HG03571 (cell line): ENCODE data around the gene NUP210L.
"Not testable (repeated sequence)": the region's sequence is repeated elsewhere in the genome, so short reads cannot be mapped to it uniquely, and the experiment has no call there.

Experiments used
- ATAC-seq: cut with Tn5 transposase; IDR thresholded peaks from one replicate; pipeline ENCODE4 v1.9.1; 2021; ENCODE audit not compliant: unreplicated experiment

NUP210L gene

DNA sequence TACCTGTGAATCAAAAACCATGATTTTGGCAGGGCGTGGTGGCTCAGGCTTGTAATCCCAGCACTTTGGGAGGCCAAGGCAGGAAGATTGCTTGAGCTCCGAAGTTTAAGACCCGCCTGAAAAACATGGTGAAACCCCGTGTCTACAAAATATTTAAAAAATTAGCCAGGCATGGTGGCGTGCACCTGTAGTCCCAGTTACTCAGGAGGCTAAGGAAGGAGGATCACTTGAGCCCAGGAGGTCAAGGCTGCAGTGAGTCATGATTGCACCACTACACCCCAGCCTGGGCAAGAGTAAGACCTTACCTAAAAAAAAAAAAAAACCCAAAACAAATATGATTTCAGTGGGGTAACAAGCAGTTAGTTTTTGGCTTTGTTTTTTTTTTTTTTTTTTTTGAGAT, 54.7 kb downstream of the NUP210L start:
- ATAC-seq = not testable (repeated sequence)

DNA sequence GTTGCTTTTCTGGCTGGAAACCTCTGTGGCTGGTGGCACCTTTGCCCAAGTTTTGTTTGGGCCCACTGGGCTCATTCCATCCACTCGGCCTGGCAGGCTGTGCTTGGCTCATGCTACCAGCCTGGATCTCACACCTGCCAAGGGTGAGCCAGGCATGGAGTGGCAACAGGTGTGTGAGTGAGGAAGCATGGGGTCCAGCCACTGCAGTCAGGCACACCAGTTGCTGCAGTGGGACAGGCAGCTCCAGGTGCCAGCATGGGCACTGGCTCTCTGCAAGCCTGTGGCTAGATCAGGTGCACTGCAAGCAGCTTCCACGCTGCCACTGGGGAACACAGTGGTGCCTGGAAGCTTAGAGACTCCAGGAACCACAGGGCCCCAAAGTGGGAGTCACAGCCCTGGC, 57.0 kb downstream of the NUP210L start:
- ATAC-seq = no peak

DNA sequence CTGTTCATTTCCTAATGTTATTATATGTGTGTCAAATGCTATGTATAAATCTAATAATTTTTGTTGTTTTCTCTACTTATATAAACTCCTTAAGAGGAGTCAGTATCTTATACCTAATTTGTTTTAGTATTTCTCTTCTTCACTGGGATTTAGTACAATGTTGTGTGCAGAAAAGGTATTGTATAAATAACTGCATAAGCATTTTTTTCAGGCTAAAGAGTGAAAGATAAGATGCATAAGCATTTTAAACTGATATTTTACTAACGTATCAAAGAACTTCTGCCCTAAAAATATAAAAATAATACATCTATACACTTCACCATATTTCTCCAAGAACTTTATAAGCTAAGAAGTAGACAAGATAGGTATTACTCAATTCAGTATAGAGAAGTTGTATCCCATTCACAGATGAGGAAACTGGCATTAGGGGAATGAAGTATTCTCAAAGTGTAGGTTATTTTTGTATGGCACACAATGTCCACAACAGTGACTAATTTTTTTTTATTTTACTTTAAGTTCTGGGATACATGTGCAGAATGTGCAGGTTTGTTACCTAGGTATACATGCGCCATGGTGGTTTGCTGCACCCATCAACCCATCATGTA, 59.3 kb downstream of the NUP210L start:
- no peak for ATAC-seq

DNA sequence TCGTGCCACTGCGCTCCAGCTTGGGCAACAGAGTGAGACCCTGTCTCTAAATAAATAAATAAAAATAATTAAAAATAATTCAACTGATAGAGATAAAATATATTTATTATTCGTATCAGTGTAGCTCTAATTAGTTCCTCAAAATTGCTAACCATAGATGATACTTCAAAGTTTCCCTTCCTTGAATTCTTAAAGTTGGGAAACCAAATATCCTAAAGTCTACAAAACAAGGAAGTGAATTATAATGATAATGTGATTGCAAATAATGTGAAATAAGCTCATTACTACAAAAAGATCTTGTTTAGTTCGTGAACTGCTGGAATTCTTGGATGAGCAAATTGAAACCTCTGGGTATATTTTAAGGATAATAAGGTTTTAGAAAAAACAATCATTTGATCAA, 60.5 kb downstream of the NUP210L start:
- no peak for ATAC-seq

DNA sequence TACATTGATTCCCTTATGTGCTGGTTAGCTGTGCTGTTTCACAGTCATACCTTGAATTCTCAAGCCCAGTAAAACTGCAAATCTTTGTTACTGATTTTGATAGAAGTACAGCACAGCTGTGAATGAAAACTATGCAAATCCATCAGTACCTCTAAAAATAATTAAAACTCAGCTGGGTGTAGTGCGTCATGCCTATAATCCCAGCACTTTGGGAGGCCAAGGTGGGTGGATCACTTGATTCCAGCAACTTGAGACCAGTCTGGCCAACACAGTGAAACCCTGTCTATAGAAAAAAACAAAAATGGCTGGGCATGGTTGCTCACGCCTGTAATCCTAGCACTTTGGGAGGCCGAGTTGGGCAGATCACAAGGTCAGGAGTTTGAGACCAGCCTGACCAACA, 61.2 kb downstream of the NUP210L start:
- ATAC-seq = no peak

DNA sequence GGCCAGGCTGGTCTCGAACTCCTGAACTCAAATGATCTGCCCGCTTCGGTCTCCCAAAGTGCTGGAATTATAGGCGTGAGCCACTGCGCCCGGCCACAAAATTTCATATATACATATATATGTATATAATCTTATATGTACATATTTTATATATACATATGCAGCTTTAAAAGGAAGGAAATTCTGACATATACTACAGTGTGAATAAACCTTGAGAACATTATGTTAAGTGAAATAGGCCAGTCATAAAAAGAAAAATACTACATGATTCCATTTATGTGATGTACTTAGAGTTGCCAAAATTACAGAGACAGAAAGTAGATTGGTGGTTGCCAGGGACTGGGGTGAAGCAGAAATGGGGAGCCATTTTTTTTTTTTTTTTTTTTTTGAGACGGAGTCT, 63.2 kb downstream of the NUP210L start:
- ATAC-seq = no peak

DNA sequence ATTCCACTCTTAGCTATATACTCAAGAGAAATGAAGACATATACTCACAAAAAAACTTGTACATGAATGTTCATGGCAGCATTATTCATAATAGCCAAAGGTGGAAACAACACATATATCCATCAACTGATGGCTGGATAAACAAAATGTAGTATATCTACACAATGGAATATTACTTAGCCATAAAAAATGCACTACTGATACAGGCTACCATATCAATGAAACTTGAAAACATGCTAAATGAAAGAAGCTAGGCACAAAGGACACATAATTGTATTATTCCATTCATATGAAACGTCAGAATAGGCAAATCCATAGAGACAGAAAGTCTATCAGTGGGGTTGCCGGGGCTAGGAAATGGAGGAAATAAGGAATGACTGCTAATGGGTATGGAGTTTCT, 67.3 kb downstream of the NUP210L start:
- no peak for ATAC-seq

DNA sequence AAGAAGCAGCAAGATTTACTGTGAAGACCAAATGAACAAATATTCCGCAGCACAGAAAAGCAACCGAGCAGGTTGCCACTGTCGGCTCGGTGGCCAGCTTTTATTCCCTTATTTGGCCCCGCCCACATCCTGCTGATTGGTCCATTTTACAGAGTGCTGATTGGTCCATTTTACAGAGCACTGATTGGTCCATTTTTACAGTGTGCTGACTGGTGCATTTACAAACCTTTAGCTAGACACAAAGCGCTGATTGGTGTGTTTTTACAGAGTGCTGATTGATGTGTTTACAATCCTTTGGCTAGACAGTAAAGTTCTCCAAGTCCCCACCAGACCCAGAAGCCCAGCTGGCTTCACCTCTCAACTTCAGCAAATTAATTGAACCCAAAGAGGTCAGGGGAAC, 71.8 kb downstream of the NUP210L start:
- not testable (repeated sequence) for ATAC-seq

DNA sequence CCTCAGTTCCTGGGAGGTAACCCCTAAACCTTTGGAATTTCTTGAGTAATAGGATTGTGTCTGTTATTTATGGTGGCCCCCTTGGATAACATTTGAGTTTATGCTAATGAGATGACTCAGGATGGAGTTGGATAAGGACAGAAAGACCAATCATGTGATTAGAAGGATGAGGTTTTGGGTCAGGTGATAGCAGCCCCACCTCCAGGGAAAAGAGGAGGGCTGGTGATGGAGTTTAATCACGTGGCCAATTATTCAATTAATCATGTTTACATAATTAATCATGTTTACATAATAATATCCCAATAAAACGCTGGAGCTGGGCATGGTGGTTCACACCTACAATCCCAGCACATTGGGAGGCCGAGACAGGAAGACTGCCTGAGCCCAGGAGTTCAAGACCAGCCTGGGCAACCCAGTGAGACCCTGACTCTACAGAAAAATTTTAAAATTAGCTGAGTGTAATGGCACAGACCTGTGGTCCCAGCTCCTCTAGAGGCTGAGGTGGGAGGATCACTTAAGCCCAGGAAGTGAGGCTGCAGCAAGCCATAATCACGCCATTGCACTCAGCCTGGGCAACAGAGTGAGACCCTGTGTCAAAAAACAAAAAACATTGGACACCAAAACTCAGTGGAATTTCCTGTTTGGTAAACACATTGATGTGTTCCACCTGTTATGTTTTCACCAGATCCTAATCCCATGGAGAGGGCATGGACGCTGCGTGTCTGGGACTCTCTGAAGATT, 73.3 kb downstream of the NUP210L start:
- ATAC-seq = no peak

DNA sequence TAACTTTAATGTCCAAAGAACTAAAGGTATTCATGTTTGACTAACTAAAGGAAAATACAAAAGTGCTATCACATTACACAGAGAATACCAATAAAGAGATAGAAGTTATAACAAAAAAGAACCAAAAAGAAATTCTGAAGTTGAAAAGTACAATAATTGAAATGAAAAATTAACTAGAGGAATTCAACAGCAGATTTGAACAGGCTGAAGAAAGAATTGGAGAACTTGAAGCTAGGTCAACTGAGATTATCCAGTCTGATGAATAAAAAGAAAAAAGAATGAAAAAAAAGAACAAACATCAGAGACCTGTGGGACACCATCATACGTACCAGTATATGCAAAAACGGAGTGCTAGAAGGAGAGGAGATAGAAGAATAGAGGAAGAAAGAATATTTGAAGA, 78.5 kb downstream of the NUP210L start:
- ATAC-seq = no peak

DNA sequence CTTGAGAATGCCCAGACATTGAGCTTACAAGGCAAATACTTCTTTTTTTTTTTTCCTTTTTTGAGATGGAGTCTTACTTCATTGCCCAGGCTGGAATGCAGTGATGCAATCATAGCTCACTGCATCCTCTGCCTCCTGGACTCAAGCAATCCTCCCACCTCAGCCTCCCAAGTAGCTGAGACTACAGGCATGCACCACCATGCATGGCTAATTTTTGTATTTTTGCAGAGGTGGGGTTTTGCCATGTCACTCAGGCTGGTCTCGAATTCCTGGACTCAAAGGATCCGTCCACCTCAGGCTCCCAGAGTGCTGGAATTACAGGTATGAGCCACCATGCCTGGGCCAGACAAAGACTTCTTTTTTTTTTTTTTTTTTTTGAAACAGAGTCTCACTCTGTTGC, 79.1 kb downstream of the NUP210L start:
- ATAC-seq = no peak

DNA sequence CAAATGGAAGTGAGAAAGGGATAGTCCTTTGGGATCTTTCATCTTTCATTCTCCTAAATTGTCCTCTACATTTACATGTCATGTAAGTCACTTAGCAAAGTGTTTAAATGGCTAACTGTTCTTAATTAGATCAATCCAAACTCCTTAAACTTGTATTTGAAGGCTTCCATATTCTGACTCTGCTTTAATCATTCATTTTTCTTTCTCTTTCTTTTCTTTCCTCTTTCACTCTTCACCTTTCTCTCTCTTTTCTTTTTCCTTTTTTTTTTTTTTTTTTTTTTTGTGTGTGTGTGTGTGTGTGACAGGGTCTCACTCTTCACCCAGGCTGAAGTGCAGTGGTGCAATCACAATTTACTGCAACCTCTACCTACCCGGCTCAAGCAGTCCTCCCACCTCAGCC, 92.6 kb downstream of the NUP210L start:
- no peak for ATAC-seq

DNA sequence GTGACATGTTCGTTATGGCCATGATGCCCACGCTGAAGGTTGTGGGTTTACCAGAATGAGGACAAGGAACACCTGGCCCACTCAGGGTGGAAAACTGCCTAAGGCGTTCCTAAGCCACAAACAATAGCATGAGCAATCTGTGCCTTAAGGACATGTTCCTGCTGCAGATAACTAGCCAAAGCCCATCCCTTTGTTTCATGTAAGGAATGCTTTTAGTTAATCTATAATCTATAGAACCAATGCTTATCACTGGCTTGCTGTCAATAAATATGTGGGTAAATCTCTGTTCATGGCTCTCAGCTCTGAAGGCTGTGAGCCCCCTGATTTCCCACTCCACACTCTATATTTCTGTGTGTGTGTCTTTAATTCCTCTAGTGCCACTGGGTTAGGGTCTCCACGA, 107.4 kb downstream of the NUP210L start:
- not testable (repeated sequence) for ATAC-seq

DNA sequence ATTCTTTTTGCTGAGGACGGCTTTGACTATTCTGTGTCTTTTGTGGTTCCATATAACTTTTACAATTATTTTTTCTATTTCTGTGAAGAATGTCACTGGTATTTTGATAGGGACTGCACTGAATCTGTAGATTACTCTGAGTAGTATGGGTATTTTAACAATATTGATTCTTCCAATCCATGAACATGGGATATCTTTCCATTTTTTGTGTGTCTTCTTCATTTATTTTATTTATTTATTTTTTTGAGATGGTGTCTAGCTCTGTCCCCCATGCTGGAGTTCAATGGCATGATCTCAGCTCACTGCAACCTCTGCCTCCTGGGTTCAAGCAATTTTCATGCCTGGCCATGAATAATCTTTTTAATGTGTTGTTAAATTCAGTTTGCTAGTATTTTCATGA, 121.2 kb downstream of the NUP210L start:
- not testable (repeated sequence) for ATAC-seq

DNA sequence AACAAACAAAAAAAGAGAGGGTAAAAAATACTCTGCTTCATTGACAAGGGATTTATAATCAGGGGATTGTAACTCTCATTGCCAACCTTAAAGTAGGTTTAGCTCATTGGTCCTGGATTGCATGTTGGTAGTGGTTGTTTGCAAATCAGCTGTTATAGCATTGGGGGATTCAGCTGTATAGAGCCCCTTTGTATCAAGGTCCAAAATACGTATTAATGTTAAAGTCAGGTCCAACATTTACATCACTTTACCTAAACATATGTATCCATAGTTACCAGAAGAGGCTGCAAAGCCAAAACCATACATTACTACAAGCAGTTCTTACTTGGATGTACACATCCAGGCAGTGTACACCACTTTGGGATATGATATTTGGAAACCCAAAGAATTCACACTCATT, 134.9 kb downstream of the NUP210L start:
- no peak for ATAC-seq

DNA sequence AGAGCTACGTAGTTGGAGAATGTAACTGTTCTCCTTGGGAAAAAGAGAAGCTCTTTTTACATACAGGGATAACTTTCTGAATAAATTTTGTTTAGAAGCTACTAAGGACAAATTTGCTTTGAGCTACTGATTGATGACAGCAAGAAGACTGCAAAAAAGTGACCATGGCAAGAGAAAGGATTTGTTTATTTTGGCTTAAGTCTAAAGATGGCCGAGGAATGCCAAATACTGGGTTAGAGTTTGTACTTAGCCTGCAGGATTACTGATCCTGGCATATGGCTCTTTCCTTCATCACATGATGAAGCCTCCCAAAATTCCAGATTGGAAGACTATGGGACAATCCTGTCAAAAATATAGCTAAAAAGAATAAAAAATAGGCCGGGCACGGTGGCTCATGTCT, 135.6 kb downstream of the NUP210L start:
- no peak for ATAC-seq

DNA sequence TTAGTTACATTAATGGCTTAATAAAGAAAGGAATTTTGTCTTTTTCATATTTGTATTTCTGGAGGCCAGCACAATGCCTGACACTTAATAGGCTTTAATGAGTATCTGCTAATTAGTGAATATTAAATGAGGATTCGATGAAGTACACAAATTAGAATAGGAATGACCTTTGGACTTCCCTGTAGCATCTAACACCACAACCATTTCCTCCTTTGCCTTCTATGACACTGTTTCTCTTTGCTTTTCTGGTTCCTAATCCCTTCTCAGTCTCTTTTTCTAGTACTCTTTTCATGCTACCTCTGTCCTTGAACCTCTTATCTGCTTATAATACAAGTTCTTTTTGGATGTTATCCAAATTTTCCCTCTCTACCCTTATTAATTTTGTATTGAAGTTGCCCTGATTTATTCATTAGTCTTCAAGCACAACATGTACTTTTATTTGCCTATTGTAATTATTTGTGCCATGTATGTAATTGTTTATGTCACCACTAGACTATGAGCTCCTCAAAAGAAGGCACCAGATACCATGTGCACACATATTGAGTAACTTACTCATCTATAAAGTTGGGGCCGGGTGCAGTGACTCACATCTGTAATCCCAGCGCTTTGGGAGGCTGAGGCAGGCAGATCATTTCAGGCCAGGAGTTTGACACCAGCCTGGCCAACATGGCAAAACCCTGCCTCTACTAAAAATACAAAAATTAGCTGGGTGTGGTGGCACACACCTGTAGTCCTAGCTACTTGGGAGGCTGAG, 140.5 kb downstream of the NUP210L start:
- ATAC-seq = no peak

DNA sequence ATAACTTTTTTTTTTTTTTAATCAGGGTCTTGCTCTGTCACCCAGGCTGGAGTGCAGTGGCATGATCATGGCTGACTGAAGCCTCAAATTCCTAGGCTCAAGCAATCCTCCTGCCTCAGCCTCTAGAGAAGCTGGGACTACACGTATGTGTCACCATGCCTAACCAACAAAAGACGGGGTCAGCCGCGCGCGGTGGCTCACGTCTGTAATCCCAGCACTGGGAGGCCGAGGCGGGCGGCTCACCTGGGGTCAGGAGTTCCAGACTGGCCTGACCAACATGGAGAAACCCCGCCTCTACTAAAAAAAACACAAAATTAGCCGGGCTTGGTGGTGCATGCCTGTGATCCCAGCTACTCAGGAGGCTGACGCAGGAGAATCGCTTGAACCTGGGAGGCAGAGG, 142.3 kb downstream of the NUP210L start:
- not testable (repeated sequence) for ATAC-seq

DNA sequence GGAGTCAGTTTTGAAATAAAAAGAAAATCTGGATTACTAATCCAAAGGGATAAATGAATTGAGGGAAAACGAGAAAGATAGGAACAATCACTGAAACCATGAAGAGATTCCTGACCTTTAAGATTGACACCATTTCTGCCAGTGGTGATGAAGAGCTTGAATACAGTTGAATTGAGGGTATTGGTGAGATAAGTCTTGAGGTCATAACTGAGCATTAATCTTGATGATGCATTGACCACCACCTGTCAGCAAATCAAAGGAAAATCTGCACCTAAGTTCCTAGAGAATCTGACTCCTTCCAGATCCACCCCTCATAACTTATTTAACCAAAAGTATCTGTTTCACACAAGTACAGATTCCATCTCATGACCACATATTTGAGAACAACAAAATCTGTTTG, 142.7 kb downstream of the NUP210L start:
- ATAC-seq = no peak

DNA sequence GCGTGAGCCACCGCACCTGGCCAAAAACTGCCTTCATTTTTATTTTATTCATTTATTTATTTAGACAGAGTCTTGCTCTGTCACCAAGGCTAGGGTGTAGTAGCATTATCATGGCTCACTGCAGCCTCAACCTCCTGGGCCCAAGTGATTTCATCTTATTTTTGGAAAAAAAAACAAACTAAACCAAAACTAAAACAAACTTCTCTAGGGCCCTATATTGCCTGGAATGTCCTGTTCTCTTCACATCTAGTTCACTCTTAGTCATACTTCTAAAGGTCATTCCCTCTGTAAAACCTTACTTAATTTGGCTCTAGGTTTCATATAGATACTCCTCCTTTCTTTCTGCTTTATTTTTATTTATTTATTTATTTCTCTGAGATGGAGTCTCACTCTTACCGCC, 148.7 kb downstream of the NUP210L start:
- ATAC-seq = no peak

DNA sequence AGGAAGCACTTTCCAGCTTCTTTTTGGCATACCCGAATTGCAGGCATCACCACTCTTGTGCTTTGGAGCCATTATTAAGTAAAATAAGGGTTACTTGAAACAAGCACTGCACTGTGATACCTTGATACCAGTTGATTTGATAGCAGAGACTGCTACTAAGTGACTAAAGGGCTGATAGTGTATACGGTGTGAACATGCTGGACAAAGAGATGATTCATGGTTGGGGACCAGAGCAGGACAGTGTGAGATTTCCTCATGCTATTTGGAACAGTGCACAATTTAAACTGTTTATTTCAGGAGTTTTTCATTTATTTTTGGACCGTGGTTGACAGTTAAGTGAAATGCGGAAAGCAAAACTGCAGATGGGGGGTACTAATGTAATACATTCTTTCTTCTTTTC, 154.5 kb downstream of the NUP210L start:
- ATAC-seq = no peak

DNA sequence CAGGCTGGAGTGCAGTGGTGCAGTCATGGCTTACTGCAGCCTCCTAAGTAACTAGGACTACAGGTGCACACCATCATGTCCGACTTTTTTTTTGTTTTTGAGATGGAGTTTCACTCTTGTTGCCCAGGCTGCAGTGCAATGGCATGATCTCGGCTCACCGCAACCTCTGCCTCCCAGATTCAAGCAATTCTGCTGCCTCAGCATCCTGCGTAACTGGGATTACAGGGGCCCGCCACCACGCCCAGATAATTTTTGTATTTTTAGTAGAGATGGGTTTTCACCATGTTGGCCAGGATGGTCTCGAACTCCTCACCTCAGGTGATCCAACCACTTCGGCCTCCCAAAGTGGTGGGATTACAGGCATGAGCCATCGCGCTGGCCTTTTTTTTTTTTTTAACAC, 158.0 kb downstream of the NUP210L start:
- ATAC-seq = not testable (repeated sequence)
